Retinal pigment epithelial cell (primary cell): ENCODE measurements around the gene ARHGAP26.
"Not testable (repeated sequence)": the region's sequence is repeated elsewhere in the genome, so short reads cannot be mapped to it uniquely, and the experiment has no call there.

Source experiments
- DNase-seq: peaks from one replicate; pipeline ENCODE4 v3.0.0-alpha.2; 2010; ENCODE audit warnings: low read depth
- H3K4me3 ChIP-seq: 2 replicates; pipeline ENCODE4 v1.5.1; 2011; ENCODE audit warnings: mild to moderate bottlenecking, low read length, control low read depth, moderate library complexity
- TF ChIP-seq, protein P1 (sequence below): conservative IDR thresholded peaks from 2 replicates; pipeline ENCODE4 v1.5.1; 2011; ENCODE audit warnings: low read depth, low read length, control low read depth, inconsistent platforms

The ARHGAP26 gene

DNA sequence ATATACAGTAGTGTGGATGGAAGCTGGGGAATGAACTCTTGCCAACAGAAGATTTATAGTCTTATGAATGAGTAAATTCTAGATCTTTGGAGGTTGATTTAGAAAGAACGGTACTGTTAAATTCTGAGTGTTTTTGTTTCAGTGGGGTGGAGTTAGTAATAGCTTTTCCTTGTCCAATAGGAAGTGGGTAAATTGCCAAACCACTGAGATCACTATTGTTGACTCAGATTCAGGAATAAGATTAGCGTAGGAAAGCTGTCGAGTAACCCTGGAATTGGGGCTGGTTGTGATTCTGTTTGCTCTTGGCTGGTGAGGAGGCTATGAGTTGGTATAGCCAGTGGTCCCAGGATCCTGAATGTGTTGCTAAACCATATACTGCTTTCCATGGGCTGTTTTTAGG, 155.6 kb downstream of the ARHGAP26 start:
- TF ChIP-seq, protein P1, sequence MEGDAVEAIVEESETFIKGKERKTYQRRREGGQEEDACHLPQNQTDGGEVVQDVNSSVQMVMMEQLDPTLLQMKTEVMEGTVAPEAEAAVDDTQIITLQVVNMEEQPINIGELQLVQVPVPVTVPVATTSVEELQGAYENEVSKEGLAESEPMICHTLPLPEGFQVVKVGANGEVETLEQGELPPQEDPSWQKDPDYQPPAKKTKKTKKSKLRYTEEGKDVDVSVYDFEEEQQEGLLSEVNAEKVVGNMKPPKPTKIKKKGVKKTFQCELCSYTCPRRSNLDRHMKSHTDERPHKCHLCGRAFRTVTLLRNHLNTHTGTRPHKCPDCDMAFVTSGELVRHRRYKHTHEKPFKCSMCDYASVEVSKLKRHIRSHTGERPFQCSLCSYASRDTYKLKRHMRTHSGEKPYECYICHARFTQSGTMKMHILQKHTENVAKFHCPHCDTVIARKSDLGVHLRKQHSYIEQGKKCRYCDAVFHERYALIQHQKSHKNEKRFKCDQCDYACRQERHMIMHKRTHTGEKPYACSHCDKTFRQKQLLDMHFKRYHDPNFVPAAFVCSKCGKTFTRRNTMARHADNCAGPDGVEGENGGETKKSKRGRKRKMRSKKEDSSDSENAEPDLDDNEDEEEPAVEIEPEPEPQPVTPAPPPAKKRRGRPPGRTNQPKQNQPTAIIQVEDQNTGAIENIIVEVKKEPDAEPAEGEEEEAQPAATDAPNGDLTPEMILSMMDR, result no peak
- DNase-seq, result peak; percentile 29
- no peak overlapping the region for H3K4me3 ChIP-seq

DNA sequence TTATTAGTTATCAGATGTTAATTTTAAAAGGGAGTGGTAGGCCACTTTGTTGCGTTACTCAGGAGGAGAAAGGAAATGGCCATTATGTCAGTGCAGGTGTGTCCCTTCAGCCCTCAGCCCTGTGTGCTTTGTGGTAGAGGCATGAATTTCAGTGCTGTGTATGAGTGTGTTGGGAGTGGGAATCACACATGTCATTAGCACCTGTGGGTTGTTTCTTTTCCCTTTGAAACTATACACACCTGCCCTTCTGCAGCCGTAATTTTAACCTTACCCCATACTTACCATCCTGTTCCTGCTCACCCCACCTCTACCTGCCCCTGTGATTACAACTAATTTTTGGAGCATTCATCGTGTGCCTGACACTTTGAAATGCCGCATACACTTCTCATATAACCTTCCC, 156.4 kb downstream of the ARHGAP26 start:
- TF ChIP-seq, protein P1, result no peak

DNA sequence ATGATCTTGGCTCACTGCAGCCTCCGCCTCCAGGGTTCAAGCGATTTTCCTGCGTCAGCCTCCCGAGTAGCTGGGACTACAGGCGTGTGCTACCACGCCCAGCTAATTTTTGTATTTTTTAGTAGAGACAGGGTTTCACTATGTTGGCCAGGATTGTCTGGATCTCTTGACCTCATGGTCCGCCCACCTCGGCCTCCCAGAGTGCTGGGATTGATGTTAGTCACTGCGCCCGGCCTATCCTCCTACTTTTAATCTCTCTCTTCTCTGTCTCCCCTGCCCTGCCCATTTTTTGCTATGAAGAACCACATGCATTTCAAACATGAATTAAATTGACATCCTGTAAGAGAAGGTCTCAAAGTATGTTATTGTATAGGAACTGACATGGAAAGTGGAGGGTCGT, 158.8 kb downstream of the ARHGAP26 start:
- DNase-seq, H3K4me3 ChIP-seq: not testable (repeated sequence)

More for the DNA sequence above, 156.4 kb downstream of the ARHGAP26 start:
- no peak for DNase-seq
- H3K4me3 ChIP-seq, result no peak overlapping the region

DNA sequence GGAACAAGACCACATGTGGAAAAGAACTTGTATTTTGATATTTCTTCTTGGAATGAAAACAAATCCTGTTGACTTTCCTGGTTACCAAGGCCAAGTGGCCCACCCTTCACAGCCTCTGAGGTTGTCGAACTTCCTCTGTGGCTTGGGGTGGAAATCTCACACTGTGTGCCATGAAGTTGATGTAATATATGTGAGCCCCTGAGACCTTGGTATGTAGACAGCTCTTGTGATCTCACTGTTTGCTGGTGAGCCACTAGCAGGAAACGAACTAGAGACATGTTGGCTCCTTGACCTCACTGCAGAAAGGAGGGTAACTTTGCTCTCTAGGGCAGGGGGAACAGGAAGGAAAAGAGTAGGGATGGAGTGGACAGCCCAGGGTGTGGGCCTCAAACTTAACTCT, 159.4 kb downstream of the ARHGAP26 start:
- no peak overlapping the region for H3K4me3 ChIP-seq
- TF ChIP-seq, protein P1, result no peak
- DNase-seq, result no peak

DNA sequence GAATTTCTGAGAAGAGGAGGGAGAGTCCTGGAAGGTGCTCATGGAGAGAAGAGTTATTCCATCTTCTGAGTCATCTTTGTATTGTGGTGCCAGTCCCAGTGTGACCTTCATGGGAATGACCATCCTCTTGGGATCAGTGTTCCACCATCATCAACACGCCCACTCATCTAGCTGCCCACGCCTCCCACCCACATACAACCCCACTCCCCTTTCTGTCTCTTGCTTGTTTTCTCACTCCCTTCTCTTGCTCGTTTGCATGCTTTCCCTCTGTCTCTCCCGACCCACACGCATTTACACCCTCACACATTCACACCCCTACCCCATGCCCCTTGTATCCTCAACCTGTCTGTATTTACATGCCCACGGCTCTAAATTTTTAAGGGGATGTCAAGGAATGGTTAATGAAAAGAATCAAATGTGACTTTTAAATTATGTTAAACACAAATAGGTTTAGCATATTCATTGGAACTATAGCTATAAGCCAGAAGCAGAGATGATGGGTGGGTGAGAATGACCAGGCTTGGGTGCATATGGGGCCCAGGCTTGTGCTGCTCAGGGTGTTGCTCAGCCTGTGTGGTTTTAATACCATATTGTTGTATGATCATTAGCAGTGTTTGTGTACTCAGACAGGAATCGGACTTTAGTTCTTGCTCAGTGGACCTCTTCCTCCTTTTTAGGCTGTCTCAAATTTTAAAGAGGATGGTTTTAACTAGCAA, 160.4 kb downstream of the ARHGAP26 start:
- TF ChIP-seq, protein P1, result no peak
- DNase-seq, result no peak
- no peak overlapping the region for H3K4me3 ChIP-seq

DNA sequence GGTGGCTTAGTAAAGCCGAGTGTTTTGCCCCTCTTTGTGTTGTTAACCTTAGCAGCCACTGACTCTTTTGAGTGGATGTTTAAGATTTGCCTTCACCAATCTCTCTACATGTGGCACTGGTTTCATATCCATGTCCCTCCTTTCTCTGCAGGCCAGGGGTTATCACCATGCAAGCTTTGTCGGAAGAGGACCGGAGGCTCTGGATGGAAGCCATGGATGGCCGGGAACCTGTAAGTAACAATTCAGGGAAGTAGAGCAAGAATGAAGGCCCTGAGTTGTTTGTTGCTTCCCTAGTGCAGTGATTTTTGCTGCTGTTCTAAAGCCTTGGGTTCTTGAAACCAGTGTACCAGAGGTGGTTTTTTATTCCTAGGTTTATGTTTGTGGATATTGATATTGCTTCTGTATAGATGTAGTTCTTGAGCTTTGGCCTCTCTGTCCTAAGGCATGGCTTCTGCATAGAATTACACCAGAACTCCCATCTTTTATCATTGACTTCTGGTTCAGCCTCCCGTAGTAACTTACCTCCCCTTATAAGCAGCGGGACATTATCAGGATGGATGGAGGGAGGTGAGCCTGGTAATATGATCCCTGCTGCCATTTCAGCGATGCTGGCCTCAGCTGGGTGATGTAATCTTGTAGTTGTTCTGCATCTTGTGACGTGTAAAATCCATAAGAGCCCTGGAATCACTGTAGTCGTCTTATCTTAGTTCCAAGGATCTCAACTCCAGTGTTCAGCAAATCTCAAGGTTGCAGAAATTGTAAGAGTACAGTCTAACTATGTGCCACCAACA, 161.9 kb downstream of the ARHGAP26 start:
- no peak overlapping the region for H3K4me3 ChIP-seq
- TF ChIP-seq, protein P1, result no peak
- no peak for DNase-seq

- DNase-seq, result no peak
- TF ChIP-seq, protein P1, result no peak
- H3K4me3 ChIP-seq, result no peak overlapping the region
Measured at GRCh38 chr5:142934051-142934762, 164.0 kb downstream of the ARHGAP26 start.
